EL (cell line): ENCODE results near the gene ENTPD6.
"Not testable (repeated sequence)": the region's sequence is repeated elsewhere in the genome, so short reads cannot be mapped to it uniquely, and the experiment has no call there.

Source experiments
- DNase-seq: peaks from one replicate; pipeline ENCODE4 v3.0.0-alpha.2; 2016

The ENTPD6 gene

DNA sequence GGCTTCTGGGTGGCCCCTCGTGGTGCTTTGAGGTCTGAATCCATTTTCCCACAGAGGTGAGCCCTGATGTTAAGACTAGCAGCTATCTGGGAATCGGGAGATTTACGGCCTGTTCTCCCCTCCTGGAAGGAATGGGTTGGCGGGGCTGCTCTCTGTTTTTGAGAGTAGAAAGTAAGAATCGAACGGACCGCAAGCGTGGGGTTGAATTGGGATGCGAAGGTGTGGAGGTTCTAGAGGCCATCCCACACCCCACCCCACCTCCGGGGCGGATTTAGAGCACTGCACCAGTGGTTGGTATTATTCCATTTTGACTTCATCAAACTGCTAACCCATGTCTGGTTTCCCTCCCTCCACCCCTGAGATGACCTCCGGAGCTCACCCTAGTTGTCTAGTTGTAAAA lies 63.8 kb downstream of the ENTPD6 start:
- no peak for DNase-seq

DNA sequence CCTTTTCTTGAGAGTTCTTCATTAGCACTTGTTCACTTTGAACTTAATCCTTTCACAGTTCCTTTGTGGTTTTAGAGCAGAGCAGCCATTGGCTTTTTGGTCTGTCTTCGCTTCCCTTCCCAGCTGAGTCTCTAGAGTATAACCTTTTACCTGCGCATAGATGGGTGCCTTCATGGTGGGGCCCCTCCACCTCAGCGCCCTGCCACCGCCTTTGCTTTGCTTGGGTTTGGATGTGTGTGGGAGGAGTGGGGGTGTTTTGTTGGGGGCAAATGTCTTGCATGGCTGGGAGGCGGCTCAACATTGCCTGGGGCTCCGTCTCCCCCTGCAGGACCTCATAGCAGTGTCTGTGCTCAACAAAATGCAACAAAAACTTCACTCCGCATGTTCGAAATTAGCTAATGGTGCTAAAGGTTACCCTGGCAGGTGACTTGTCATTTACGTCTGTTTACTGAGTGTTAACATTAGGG lies 64.3 kb downstream of the ENTPD6 start:
- DNase-seq, result no peak

DNA sequence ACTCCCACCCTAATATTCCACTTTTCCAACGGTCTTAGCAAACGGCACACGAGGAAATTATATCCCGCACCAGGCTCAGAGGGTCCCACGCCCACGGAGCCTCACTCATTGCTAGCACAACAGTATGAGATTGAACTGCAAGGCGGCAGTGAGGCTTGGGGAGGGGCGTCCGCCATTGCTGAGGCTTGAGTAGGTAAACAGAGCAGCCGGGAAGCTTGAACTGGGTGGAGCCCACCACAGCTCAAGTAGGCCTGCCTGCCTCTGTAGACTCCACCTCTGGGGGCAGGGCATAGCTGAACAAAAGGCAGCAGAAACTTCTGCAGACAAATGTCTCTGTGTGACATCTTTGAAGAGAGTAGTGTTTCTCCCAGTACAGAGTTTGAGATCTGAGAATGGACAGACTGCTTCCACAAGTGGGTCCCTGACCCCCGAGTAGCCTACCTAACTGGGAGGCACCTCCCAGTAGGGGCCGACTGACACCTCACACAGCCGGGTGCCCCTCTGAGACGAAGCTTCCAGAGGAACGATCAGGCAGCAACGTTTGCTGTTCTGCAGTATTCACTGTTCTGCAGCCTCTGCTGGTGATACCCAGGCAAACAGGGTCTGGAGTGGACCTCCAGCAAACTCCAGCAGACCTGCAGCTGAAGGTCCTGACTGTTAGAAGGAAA lies 65.4 kb downstream of the ENTPD6 start:
- not testable (repeated sequence) for DNase-seq

GRCh38 chr20:25269057-25269832 lies 73.7 kb downstream of the ENTPD6 start:
- DNase-seq, result no peak

GRCh38 chr20:25269833-25270170 lies 74.3 kb downstream of the ENTPD6 start:
- DNase-seq, result no peak

- DNase-seq, result no peak
Observed at GRCh38 chr20:25270829-25271251, 75.3 kb downstream of the ENTPD6 start.

DNA sequence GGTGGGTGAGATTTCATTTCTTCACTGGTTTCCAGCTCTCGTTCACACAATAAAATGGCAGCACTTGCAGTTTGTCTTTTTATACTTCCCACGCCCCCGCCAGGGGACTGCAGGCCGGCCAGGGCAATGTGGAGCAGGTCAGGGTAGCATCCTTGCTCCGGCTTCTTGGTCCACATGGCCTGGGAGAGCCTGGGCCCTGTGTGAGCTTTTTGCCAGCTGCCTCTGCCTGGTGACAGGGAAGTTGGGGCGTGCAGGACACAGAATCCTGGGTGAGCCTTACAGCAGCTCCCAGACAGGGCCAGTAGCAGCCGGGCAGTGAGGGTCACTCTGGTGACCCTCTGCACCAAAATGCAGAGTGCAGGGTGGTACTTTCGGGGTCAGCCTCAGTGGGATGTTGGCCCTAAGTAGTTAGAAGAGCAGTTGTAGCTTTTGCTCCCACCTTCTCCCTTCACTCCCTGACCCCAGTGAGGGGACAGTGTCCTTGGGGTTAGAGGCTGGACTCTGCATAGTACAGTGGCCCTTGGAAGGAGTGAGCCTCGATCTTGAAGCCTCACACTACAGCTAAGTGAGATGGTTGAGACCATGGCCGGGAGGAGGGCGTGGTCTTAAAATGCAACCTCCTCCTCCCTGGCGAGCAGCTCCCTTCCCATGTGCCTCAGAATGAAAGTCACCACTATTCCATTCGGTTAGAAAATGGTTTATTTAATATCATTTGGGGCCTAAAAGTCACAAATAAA lies 76.1 kb downstream of the ENTPD6 start:
- DNase-seq, result no peak

DNA sequence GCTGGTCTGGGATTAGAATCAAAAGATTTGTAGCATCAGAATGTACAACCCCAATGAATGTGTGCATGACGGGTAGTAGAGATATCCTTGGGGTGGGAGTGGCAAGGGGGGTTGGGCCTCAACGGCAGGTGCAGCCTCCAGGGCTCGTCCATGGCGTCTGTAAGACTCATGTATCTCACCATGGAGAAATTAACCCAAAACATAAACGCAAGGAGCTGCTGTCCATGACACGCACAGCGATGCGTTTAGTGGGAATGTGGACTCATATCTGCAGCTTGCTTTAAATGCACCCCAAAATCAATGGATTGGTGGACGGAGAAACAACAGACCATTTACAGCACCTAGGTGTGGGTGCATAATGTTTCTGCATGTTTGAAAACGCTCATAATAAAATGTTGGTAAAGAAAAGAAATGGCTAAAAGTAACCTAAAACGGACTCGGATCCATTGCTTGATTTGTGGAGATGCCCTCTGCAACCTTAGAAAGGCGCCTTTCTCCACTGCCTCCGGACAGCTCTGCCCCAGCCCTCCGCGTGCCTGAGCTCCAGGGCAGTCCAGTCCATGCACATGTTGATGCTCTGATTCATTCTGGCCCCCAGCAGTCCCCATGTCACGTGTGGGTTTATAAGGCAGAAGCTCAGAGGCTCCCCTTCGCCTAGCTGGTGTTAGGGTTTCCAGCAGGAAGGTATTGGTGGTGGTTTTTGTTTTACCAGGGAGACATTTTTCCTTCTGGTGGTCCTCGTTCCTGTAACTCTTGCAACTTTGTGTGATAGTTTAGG lies 76.9 kb downstream of the ENTPD6 start:
- peak; percentile 44 for DNase-seq

GRCh38 chr20:25273046-25273445 lies 77.5 kb downstream of the ENTPD6 start:
- no peak for DNase-seq

DNA sequence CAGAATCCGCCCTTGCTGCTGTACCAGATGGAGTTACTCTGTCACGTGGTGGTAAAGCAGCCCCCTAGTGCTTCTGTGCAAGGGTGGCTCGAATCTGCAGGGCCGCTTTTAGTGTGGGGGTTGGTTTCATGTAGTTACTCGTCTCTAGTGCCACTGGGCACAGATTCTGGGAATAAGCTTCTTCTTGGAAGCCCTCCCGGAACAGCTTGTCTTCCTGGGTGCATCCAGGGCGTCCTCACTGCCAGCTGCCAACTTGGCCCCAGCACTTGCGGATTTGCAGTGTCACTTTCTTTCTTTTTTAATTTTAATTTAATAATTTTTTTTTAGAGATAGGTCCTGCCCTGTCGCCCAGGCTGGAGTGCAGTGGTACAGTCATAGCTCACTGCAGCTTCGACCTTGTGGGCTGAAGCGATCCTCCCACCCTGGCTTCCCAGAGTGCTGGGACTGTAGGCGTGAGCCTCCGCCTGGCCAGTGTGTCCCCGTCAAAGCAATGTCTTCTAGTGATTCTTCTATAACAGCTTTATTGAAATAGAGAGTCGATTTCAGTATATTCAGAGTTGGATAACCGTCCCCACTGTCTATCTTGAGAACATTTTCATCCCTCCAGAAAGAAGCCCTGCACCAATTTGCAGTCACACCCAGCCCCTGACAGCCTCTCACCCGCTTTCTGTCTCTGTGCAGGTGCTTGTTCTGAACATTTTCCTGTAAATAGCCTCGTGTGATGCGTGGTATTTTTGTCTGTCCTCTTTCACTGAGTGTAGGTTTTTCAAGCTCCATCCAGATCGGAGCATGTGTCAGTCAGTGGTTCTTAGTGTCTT lies 78.2 kb downstream of the ENTPD6 start:
- DNase-seq, result no peak

GRCh38 chr20:25274481-25274880 lies 79.0 kb downstream of the ENTPD6 start:
- DNase-seq, result no peak

GRCh38 chr20:25274891-25275812 lies 79.6 kb downstream of the ENTPD6 start:
- no peak for DNase-seq

DNA sequence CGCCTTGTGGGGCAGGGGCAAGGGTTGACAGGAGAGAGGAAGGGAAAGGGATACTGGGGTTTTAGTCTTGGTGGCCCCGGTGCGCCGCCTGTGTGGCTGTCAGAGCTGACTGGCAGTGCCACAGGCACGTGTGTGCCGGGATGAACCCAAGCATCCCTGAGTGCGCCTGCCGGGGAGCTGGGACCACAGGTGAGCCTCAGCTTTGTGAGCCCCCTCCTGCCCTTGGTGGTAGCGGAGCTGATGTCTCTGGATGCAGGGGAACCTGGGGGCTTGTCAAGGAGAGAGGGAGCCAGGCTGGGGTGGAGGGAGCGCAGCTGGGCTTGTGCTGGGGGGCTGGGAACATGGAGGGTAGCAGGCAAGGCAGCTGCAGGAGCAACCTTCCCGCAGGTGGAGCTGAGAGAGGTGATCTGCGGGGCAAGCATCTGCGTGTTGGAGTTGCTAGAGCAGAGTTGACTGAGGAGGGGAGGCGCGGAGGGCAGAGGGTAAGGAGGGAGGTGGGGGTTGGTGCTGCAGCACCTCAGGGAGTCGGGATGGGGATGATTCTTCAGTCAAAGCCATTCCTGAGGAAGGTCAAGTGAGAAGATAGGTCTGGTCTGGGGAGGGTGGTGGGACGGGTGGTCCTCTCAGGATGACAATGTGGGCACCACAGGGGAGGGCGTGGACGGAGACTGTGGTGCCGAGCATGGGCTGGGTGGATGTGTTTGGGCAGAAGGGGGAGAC lies 80.5 kb downstream of the ENTPD6 start:
- DNase-seq, result no peak
